ENCODE measurements around the gene ABCA6.
"Not testable (repeated sequence)": the region's sequence is repeated elsewhere in the genome, so short reads cannot be mapped to it uniquely, and the experiment has no call there.

Gene ABCA6

GRCh38 chr17:69130627-69131296 is 10.9 kb downstream of the ABCA6 start:
- no peak for DNase-seq

GRCh38 chr17:69123626-69124025 is 18.1 kb downstream of the ABCA6 start:
- DNase-seq = no peak

- DNase-seq = no peak
Measured at GRCh38 chr17:69122065-69122464, 19.6 kb downstream of the ABCA6 start.

- no peak for DNase-seq
Measured at GRCh38 chr17:69117855-69118784, 23.6 kb downstream of the ABCA6 start.

- DNase-seq = no peak
Measured at GRCh38 chr17:69111794-69112193, 29.9 kb downstream of the ABCA6 start.

- DNase-seq = no peak
Measured at GRCh38 chr17:69105907-69106730, 35.6 kb downstream of the ABCA6 start.

- DNase-seq = no peak
Measured at GRCh38 chr17:69103557-69104233, 38.0 kb downstream of the ABCA6 start.

- no peak for DNase-seq
Measured at GRCh38 chr17:69098625-69099024, 43.1 kb downstream of the ABCA6 start.

- DNase-seq = no peak
Measured at GRCh38 chr17:69096541-69096940, 45.2 kb downstream of the ABCA6 start.

- DNase-seq = no peak
Measured at GRCh38 chr17:69093995-69094394, 47.7 kb downstream of the ABCA6 start.

- no peak for DNase-seq
Measured at GRCh38 chr17:69093279-69093789, 48.4 kb downstream of the ABCA6 start.

- no peak for DNase-seq
Measured at GRCh38 chr17:69090365-69090764, 51.3 kb downstream of the ABCA6 start.

GRCh38 chr17:69088643-69089200 is 53.0 kb downstream of the ABCA6 start:
- no peak for DNase-seq

- DNase-seq = no peak
Measured at GRCh38 chr17:69086641-69087040, 55.1 kb downstream of the ABCA6 start.

GRCh38 chr17:69084911-69085310 is 56.8 kb downstream of the ABCA6 start:
- no peak for DNase-seq

- DNase-seq = no peak
Measured at GRCh38 chr17:69082696-69083095, 59.0 kb downstream of the ABCA6 start.

- no peak for DNase-seq
Measured at GRCh38 chr17:69078864-69079263, 62.8 kb downstream of the ABCA6 start.

- DNase-seq = no peak
Measured at GRCh38 chr17:69075823-69076222, 65.9 kb downstream of the ABCA6 start.

- not testable (repeated sequence) for DNase-seq
Measured at GRCh38 chr17:69073392-69073791, 68.3 kb downstream of the ABCA6 start.

GRCh38 chr17:69072803-69073256 is 68.9 kb downstream of the ABCA6 start:
- not testable (repeated sequence) for DNase-seq

GRCh38 chr17:69071233-69071586 is 70.5 kb downstream of the ABCA6 start:
- DNase-seq = not testable (repeated sequence)
